GM21737 (cell line): ENCODE measurements around the gene GPR15.
A peak's percentile ranks its signal among the peaks of the same experiment; 100 is the strongest.

ENCODE experiments used
- ATAC-seq: cut with Tn5 transposase; IDR thresholded peaks from one replicate; pipeline ENCODE4 v1.9.1; 2021; ENCODE audit warnings: mild to moderate bottlenecking, moderate library complexity; ENCODE audit not compliant: unreplicated experiment

The GPR15 gene

DNA sequence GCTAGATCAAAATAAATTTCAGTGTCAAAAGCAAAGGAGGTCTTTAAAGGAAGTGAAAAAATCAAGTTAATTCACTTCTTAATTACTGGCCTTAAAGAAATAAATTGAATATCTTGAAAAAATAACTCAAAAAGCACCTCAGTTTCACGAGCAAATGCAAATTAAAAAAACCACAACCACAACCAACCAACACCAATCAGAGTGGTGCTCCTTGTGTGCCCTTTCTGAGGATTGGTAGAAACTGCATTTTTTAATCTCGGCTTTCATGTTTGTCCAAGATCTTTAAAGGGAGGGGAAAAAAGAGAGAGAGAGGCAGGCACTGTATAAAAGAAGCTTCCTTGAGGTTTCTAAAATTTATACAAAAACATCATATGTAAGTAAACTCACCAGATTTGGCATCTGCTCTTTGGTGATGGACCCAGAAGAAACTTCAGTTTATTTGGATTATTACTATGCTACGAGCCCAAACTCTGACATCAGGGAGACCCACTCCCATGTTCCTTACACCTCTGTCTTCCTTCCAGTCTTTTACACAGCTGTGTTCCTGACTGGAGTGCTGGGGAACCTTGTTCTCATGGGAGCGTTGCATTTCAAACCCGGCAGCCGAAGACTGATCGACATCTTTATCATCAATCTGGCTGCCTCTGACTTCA lies at the start of gene GPR15:
TSS of gene GPR15 (plus strand) at position 357 of the 653 bp plus-strand sequence. CDS start at position 413, 56 bp downstream.
- no peak for ATAC-seq

DNA sequence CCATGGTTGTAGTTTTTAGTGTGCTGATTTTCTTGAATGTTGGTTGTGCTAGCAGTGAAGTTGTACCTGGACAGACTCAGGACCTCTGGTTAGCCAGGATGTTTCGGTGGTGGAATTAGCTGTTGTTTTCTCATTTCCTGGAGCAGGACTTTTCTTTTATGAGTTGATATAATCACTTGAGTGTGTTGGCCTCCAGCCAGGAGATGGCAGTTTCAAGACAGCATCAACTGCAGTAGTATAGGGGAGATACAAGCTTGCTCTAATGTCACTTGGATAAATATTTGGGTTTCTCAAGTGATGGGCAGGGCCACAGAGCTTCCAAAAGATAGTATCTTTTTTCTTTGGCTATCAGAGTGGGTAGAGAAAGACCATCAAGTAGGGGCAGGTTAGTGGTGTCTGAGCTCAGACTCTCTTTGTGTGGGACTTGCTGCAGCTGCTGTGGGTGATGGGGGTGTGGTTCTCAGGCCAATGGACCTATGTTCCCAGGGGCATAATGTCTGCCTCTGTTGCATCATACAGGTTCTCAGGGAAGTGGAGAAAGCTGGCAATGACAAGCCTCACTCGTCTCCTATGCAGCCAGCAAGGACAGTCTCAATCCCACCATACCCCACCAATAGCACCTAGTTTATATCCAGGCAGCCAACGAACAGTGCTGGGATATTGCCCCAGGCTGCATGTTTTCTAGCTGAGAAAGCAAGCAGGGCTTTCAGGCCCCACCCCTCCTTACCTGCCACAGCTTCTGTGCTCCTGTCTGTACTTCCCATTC lies 48.9 kb upstream of the GPR15 start:
- ATAC-seq = no peak

- no peak for ATAC-seq
Measured at GRCh38 chr3:98483626-98484025, 48.2 kb upstream of the GPR15 start.

DNA sequence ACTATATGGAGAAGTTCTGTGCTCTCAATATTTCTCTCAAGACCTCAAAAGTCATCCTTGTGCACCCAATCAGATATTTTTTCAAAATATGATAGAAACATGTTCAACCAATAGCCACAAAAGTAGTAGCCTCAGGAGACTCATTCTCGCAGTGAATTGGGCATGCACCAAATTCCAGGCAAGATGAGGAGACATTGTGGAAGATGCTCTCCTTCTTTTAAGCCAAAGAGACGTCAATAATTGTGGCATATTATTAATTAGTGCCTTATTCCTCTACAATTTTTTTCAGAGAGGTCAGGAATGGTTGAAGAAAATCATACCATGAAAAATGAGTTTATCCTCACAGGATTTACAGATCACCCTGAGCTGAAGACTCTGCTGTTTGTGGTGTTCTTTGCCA lies 34.4 kb upstream of the GPR15 start, which contains the start of gene OR5K2:
TSS of gene OR5K2 (plus strand) at position 301 of the 400 bp plus-strand sequence. CDS start at position 301, 0 bp downstream.
- ATAC-seq = no peak

DNA sequence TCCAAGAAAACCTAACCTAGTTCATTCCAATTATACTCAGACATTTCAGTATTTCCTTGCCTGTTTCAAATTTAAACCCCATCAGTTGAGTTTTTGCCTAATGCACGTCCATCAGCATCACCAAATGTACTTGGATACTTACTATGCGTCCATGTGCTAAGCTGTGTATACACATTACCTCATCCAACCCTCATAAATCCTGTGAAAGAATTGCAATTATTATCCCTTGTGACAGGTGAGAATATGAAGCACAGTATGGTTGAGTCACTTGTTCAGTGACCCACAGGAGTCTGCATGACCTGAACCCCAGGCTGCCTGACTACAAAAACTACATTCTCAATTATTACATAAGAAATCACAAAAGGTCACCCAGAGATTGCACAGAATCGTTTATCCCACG lies 31.8 kb upstream of the GPR15 start:
- no peak for ATAC-seq

- no peak for ATAC-seq
Measured at GRCh38 chr3:98501270-98501669, 30.5 kb upstream of the GPR15 start.

DNA sequence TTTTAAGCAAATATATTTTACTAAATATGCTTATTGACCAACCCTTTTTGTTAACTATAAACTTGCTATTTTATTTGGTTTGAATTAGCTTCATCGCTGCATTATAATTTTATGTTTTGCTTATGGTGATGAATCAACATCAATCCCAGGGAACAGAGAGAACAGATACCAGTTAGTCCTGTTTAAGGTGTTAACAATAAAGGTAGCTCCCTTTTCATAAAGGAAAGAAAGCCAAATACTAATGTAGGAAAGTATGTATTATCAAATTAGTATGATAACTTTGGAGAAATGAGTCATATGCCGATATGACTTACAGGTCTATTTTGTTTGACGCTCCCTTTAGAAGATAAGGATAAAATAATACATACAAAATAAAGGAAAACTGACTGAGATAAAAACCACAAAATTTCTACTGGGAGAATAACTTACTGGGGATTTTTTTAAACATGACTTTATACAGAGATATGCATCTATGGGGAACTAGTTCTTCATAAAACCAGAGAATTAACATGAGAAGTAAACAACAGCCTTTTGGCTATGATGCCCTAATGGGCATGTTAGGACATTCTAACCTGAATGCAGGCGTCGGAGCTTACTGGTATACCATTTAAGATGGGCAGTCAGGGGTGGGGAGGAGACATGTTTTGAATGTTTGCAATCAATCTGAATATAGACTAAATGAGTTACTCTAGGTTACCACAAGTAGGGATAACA lies 29.8 kb upstream of the GPR15 start:
- no peak for ATAC-seq

DNA sequence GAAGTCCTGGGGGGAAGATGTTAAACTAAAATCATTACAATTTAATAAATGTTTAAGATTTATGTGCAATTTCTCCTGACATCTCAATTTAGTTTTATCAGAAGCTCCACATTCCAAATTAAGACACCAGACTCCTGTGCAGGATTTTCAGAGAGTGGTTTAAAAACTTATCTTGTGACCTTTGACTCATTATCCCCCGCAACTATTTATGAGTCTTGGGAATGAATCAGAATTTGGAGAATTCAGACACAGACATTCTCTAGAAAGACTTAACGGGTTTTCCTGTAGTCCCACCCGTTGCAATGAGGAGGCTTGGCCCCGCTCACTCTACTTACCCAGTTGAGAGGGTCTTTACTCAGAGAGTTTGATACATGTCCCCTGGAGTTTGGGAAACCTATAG lies 27.2 kb upstream of the GPR15 start:
- no peak for ATAC-seq

DNA sequence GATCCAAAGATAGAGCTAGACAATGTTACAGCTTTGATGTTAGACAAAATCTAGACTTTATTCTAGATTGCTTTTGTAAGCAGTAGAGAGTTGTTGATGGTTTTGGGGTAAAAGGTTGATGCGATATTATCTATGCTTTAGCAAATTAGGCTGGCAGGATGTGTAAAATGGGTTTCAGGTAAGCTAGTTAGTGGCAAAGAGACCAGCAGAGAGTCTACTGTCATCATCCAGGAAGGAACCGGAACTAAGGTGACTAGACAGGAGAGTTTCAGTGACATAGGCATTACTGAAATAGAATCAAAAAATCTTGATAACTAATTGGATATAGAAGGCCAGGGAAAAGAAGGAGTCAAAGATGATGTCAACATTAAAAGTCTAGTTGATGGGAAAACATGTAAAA lies 23.2 kb upstream of the GPR15 start:
- ATAC-seq = no peak

- ATAC-seq = no peak
Measured at GRCh38 chr3:98512576-98512975, 19.2 kb upstream of the GPR15 start.

DNA sequence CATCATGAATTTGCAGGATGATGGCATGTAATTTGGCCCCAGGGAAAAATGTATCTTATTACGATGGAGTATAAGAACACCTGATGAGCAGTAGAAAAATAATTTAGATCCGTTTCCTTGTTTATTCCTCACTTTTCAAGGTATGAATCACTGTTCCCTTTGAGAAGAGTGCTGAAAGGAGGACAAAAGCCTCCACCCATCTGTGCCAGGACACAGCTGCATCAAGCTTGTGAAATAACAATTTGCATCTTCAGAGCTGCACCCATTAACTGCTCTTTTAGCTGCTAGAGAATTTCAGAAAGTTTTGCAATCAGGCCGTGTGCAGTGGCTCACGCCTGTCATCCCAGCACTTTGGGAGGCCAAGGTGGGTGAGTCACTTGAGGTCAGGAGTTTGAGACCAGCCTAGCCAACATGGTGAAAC lies 18.7 kb upstream of the GPR15 start:
- ATAC-seq = no peak

DNA sequence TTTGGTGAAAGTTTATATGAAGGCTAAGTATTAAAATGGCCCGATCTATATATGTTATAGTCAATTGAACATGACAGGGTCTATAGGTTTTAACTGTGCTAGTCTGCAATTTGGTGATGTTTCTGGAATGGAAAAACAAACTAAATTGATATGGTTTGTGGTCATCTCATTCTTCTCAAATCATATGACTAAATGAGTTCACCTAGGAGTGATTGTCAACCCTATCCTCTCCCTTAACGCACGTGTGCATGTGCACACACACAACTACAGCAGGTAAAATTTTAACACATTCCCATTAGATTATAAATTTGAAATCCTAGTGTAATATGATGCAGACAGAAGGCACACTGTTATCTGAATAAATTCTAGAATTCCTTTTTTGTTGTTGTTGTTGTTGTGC lies 18.0 kb upstream of the GPR15 start:
- ATAC-seq = no peak

DNA sequence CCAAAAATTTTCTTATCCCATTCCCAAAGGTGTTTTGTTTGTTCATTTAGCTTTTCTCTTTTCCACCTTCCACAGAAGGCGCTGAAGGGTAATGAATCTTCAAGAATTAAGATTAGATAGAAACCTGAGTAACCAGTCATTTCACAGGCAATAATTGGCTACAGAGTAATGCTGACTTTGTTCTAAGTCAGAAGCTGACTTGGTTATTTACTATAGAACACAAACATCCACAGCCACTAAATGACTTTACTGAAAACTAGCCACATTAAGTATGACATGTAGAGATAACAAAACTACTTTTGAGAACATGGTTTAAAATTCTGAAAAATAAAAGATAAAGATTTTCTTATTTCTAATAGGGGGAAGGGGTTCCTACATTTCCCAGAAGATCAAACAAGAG lies 16.8 kb upstream of the GPR15 start:
- ATAC-seq = no peak

DNA sequence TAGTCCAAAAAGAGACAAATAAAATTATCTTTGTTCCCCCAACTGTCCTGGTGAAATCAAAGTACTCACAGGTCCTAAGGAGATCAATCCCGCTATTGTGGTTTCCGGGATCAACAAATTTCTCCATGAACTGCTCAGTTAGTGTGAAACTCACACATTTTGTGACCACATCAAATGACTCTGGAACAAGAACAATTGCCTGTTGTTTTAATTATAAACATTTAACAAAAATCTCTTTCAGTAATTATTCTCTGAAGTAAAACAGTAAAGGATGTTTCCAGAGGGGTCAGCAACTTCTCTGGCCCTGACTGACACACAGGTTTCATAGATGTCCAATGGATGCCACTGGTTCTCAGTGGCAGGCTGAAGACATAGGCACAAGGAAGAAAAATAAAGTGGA lies 13.0 kb upstream of the GPR15 start:
- ATAC-seq = no peak

- ATAC-seq = no peak
Measured at GRCh38 chr3:98519351-98519750, 12.4 kb upstream of the GPR15 start.

- ATAC-seq = peak; percentile 26
Measured at GRCh38 chr3:98521897-98522543, 9.8 kb upstream of the GPR15 start.

GRCh38 chr3:98522544-98523281 lies 9.1 kb upstream of the GPR15 start, which contains the start of gene CLDND1:
Gene CLDND1 (minus strand): TSS chr3:98522902. CDS start chr3:98521424, 1,478 bp downstream.
- peak; percentile 91 for ATAC-seq

DNA sequence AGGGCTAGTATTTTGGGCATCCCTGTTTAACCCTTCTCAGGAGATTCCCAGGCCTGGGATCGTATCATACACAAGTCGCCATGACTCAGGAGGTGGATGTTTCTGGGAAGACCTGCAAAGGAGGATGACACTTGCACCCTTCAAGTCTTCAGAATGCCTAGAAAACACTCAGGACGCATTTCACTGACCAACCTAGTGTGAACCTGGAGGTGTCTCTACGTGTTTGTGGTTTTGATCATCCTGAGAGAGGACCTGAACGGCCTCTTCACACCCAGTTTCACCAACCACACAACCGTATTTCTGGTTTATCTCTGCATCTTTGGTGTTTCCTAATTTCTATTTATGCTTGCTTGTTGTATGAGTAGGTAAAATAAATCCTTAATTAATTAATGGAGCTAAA lies 6.3 kb upstream of the GPR15 start:
- ATAC-seq = no peak

DNA sequence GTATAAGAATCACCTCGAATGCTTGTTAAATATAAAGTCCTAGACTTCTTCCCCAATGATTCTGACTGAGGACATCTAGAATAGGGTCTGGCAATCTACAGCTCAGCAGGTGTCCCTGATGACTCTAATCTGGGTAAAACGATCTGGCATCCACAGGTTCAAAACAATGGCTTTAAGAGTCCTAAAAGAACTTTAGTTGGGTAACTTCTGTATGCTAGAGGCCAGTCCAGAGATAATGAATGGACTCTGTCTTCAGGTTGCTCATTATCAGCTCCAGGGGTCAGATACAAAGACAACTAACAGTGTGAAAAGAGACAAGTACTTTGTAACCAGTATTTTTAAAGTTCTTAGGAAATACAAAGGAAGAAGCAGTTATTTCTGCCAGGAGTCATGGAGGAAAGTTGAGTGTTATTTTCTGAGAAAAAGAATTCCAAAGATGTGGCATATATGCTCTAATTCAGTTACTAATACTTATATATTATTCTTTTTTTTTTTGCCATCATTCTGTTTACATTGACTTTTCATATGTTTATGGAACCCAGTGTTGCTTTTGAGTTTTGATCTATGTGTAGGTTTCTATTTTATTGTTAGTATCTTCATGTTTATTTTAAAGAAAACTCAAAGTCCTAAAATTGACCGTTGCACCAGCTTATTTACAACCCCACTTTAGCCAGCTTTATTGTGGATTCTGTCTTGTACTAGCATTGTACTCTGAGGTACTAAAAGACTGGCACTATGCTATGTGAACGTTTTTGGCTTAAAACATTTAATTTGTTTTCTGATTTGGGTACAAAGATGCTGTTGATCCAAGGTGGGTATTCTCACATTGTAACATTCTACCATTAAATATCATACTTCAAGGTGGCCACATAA lies 3.1 kb upstream of the GPR15 start:
- ATAC-seq = no peak
